Uterus (tissue), 4 donors: ENCODE measurements around the gene KMT2E. TPM values are rescaled to one million over a fixed set of nuclear protein-coding genes. Genes with fewer than 3 reads are reported as not detected.
A peak's percentile ranks its signal among the peaks of the same experiment; 100 is the strongest.

ENCODE experiments used
- DNase-seq, 2 donors: peaks; one replicate each; pipeline ENCODE4 v3.0.0-alpha.2; 2019 to 2020
- H3K27ac ChIP-seq, 2 donors: fragments of 200-600 bp; sonication (generic); 1 replicate in 1 of 2; 2 replicates in 1 of 2; pipeline ENCODE4 v1.5.1; 2016 to 2018
- H3K27me3 ChIP-seq, 2 donors: fragments of 200-600 bp; sonication (generic); one replicate each; pipeline ENCODE4 v1.5.1; 2018 to 2019; ENCODE audit warnings: control low read depth in 1 of 2
- H3K36me3 ChIP-seq, 2 donors: fragments of 200-600 bp; sonication (generic); one replicate each; pipeline ENCODE4 v1.5.1; 2019; ENCODE audit warnings: control low read depth in 1 of 2
- H3K4me1 ChIP-seq, 2 donors: fragments of 200-600 bp; sonication (generic); one replicate each; pipeline ENCODE4 v1.5.1; 2018 to 2019; ENCODE audit warnings: control low read depth in 1 of 2
- H3K4me3 ChIP-seq, 2 donors: fragments of 200-600 bp; sonication (generic); 1 replicate in 1 of 2; 2 replicates in 1 of 2; pipeline ENCODE4 v1.5.1; 2018 to 2019; ENCODE audit warnings: mild to moderate bottlenecking in 1 of 2
- H3K9me3 ChIP-seq, 2 donors: fragments of 200-600 bp; sonication (generic); one replicate each; pipeline ENCODE4 v1.5.1; 2019; ENCODE audit warnings: control low read depth in 1 of 2
- POLR2A ChIP-seq, 2 donors: fragments of 450-650 bp; IDR thresholded peaks; one replicate each; pipeline ENCODE4 v1.6.1; 2016; ENCODE audit warnings: antibody characterized with exemption in 2 of 2, mild to moderate bottlenecking in 1 of 2, moderate library complexity in 1 of 2
- intact Hi-C: fragments of 100-400 bp; cut with DNase I; formaldehyde crosslinking; loops from one replicate; pipeline ENCODE4 v1.15.1; 2023; ENCODE audit warnings: low total_unique reads
- total RNA-seq, 4 donors: library from RNA; depleted of rRNA in 3 of 4; stranded (reverse); fragments of >200 nt in 3 of 4; gene quantifications; one replicate each; pipeline versions ENCODE4 v1.1.0 to v1.2.4, GENCODE V29; 2014 to 2023
- TF ChIP-seq, protein P1 (sequence below), 4 experiments: fragments of 200-600 bp in 2 of 4; fragments of 450-650 bp in 2 of 4; sonication (generic) in 2 of 4; IDR thresholded peaks; one replicate each; pipeline ENCODE4 v1.5.1; 2016 to 2019; ENCODE audit warnings: antibody characterized with exemption in 4 of 4, mild to moderate bottlenecking in 2 of 4, moderate library complexity in 1 of 4
- donor health status: DM: yes; HTN: yes; CAD: no.

The KMT2E gene
- total RNA-seq, 4 donors from 2014 or later, result 61.5 to 208 (median 148) TPM

DNA sequence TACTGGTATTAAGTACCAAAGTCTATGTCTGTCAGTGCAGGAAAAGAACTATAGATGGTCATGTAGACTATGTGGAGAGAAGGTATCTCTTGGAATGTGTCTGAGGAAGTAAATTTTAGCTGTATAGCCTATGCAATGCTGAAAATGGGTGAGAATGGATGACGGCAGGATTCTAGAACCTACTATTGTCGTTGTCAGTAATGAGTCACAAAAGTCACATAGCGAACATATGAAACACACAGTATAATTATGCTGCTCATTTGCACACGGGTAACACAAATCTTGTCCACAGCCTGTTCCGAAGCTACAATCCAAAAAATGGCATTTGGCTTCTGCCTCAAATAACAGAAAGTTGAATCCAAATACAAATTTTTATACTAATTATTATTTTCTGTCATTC is 33.6 kb upstream of the KMT2E start:
- Histone ChIP-seq H3K36me3 (no peaks in the 10 kb centered on the region), H3K27ac (peak overlapping the region; percentile 68 to 89), H3K4me3 (no peak overlapping the region), H3K4me1 (peaks cover 0 to 24% of the 10 kb centered on the region in 2 donors), H3K9me3 (no peaks in the 10 kb centered on the region), H3K27me3 (no peaks in the 10 kb centered on the region)
- intact Hi-C loops, result no loop called here
- TF ChIP-seq, protein P1, sequence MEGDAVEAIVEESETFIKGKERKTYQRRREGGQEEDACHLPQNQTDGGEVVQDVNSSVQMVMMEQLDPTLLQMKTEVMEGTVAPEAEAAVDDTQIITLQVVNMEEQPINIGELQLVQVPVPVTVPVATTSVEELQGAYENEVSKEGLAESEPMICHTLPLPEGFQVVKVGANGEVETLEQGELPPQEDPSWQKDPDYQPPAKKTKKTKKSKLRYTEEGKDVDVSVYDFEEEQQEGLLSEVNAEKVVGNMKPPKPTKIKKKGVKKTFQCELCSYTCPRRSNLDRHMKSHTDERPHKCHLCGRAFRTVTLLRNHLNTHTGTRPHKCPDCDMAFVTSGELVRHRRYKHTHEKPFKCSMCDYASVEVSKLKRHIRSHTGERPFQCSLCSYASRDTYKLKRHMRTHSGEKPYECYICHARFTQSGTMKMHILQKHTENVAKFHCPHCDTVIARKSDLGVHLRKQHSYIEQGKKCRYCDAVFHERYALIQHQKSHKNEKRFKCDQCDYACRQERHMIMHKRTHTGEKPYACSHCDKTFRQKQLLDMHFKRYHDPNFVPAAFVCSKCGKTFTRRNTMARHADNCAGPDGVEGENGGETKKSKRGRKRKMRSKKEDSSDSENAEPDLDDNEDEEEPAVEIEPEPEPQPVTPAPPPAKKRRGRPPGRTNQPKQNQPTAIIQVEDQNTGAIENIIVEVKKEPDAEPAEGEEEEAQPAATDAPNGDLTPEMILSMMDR (IDR thresholded peaks at IDR 0.05), result no peak
- no peak for TF ChIP-seq POLR2A (IDR thresholded peaks at IDR 0.05)
- no peak for DNase-seq

- intact Hi-C loops, result no loop called here
- Histone ChIP-seq H3K9me3 (no peaks in the 10 kb centered on the region), H3K27me3 (no peaks in the 10 kb centered on the region), H3K4me3 (no peak overlapping the region), H3K4me1 (peaks cover 0 to 24% of the 10 kb centered on the region in 2 donors), H3K36me3 (no peaks in the 10 kb centered on the region), H3K27ac (peak overlapping the region in 1 of 2 donors; percentile 99)
- no peak for TF ChIP-seq POLR2A (IDR thresholded peaks at IDR 0.05)
- TF ChIP-seq, protein P1 (IDR thresholded peaks at IDR 0.05), result peak; percentile 60 to 77 (median 74)
- no peak for DNase-seq
Measured at GRCh38 chr7:104980841-104981671, 32.9 kb upstream of the KMT2E start.

DNA sequence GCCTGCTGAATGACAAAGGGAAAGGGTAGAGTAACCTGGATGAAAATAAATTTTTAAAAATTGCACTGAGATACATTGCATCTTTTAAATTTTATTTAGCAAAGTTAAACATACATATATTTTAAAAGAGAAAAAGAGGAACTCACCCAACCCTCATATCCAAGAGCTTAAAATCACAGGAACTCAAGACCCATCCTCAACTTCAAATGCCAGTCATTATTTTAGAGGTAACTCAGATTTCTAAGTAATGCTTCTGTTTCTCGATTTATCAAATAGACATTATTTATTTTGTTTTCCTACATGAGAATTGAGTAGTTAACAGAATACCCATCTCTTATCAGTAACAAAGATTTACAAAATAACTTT is 32.4 kb upstream of the KMT2E start:
- no peak overlapping the region for H3K4me3 ChIP-seq
- peaks cover 0 to 24% of the 10 kb centered on the region in 2 donors for H3K4me1 ChIP-seq
- TF ChIP-seq POLR2A (IDR thresholded peaks at IDR 0.05), result no peak
- TF ChIP-seq, protein P1 (IDR thresholded peaks at IDR 0.05), result no peak
- intact Hi-C loops, result no loop called here
- no peak for DNase-seq
- H3K27me3 ChIP-seq, result no peaks in the 10 kb centered on the region
- H3K9me3 ChIP-seq, result no peaks in the 10 kb centered on the region
- H3K36me3 ChIP-seq, result no peaks in the 10 kb centered on the region
- peak overlapping the region; percentile 96 to 99 for H3K27ac ChIP-seq

GRCh38 chr7:104982308-104983075 is 31.5 kb upstream of the KMT2E start:
- DNase-seq, result no peak
- H3K36me3 ChIP-seq, result no peaks in the 10 kb centered on the region
- H3K4me3 ChIP-seq, result peak overlapping the region; percentile 58 to 79
- TF ChIP-seq, protein P1 (IDR thresholded peaks at IDR 0.05), result no peak
- no peak for TF ChIP-seq POLR2A (IDR thresholded peaks at IDR 0.05)
- intact Hi-C loops, result no loop called here
- H3K9me3 ChIP-seq, result no peaks in the 10 kb centered on the region
- peaks cover 0 to 24% of the 10 kb centered on the region in 2 donors for H3K4me1 ChIP-seq
- peak overlapping the region; percentile 96 to 99 for H3K27ac ChIP-seq
- H3K27me3 ChIP-seq, result no peaks in the 10 kb centered on the region
